Small intestine (tissue), 7 donors: Measurements from ENCODE around the gene MBLAC1. TPM values are rescaled to one million over a fixed set of nuclear protein-coding genes. Genes with fewer than 3 reads are reported as not detected.
"Not testable (repeated sequence)": the region's sequence is repeated elsewhere in the genome, so short reads cannot be mapped to it uniquely, and the experiment has no call there.

ENCODE experiments used
- DNase-seq, 2 donors: peaks; one replicate each; pipeline versions ENCODE4 v3.0.0 to v3.0.0-alpha.2; 2013
- FAIRE-seq: peaks from 2 replicates; lab custom pipeline; 2012; peaks lifted over from hg19 to GRCh38; lab: Jason Lieb, UNC
- H3K27ac ChIP-seq, 3 donors: one replicate each; pipeline ENCODE4 v1.5.1; 2013; ENCODE audit warnings: low read length in 2 of 3, mild to moderate bottlenecking in 2 of 3, control low read depth in 1 of 3, inconsistent platforms in 1 of 3, low read depth in 1 of 3, moderate library complexity in 1 of 3
- H3K27me3 ChIP-seq, 3 donors: one replicate each; pipeline ENCODE4 v1.6.1; 2013; ENCODE audit warnings: low read length in 3 of 3, inconsistent platforms in 1 of 3; ENCODE audit not compliant: control insufficient read depth in 3 of 3, insufficient read depth in 3 of 3
- H3K36me3 ChIP-seq, 3 donors: one replicate each; pipeline ENCODE4 v1.6.1; 2013; ENCODE audit warnings: low read length in 3 of 3, inconsistent platforms in 1 of 3, low read depth in 1 of 3, mild to moderate bottlenecking in 1 of 3, moderate library complexity in 1 of 3; ENCODE audit not compliant: control insufficient read depth in 3 of 3, insufficient read depth in 2 of 3
- H3K4me1 ChIP-seq, 3 donors: one replicate each; pipeline ENCODE4 v1.6.1; 2013; ENCODE audit warnings: low read length in 2 of 3, inconsistent platforms in 1 of 3, low read depth in 1 of 3, mild to moderate bottlenecking in 1 of 3, moderate library complexity in 1 of 3; ENCODE audit not compliant: control insufficient read depth in 3 of 3, insufficient read depth in 2 of 3
- H3K4me3 ChIP-seq, 3 donors: one replicate each; pipeline ENCODE4 v1.5.1; 2013; ENCODE audit warnings: low read length in 3 of 3, control low read depth in 1 of 3, inconsistent platforms in 1 of 3, low read depth in 1 of 3, mild to moderate bottlenecking in 1 of 3, moderate library complexity in 1 of 3
- H3K9me3 ChIP-seq, 2 donors: one replicate each; pipeline ENCODE4 v1.6.1; 2013; ENCODE audit warnings: low read depth in 1 of 2, low read length in 1 of 2; ENCODE audit not compliant: control insufficient read depth in 2 of 2, insufficient read depth in 1 of 2
- WGBS, 3 donors: extraction: QIAGEN DNeasy Blood & Tissue Kit; methylation state at CpG; one replicate each; pipeline ENCODE4 v1.1.7; 2013; 5-methylcytosine and 5-hydroxymethylcytosine counted together
- polyA plus RNA-seq, 4 donors: library from polyadenylated mRNA; stranded (reverse) in 3 of 4; unstranded in 1 of 4; fragments of 200-250 nt in 3 of 4; fragments of 120-200 nt in 1 of 4; gene quantifications; one replicate each; pipeline versions ENCODE4 v1.2.1 to v1.2.3, GENCODE V29; 2013
- donor health status: healthy with polysubstance abuse.
- donor health status: control.
- donor health status: control.
- donor health status: Bipolar disorder and iron deficiency.
- donor health status: healthy.

Gene MBLAC1
- polyA plus RNA-seq, 4 donors, result 2.0 to 3.3 (median 2.7) TPM

- DNase-seq, result peak; percentile 39 to 70
- FAIRE-seq, result no peak
- H3K27me3 ChIP-seq, result no peaks in the 10 kb centered on the region
- H3K4me3 ChIP-seq, result no peak overlapping the region
- peaks cover 5 to 36% (median 6%) of the 10 kb centered on the region in 3 donors for H3K4me1 ChIP-seq
- WGBS, 3 donors, result 61 to 72% (median 69%) methylated on average over 4 of the region's 4 CpGs
- H3K36me3 ChIP-seq, result peaks cover 0 to 5% (median 0%) of the 10 kb centered on the region in 3 donors
- H3K9me3 ChIP-seq, result no peaks in the 10 kb centered on the region
- H3K27ac ChIP-seq, result peak overlapping the region; percentile 17 to 97 (median 64)
Measured at GRCh38 chr7:100124301-100125230, 2.2 kb upstream of the MBLAC1 start.

DNA sequence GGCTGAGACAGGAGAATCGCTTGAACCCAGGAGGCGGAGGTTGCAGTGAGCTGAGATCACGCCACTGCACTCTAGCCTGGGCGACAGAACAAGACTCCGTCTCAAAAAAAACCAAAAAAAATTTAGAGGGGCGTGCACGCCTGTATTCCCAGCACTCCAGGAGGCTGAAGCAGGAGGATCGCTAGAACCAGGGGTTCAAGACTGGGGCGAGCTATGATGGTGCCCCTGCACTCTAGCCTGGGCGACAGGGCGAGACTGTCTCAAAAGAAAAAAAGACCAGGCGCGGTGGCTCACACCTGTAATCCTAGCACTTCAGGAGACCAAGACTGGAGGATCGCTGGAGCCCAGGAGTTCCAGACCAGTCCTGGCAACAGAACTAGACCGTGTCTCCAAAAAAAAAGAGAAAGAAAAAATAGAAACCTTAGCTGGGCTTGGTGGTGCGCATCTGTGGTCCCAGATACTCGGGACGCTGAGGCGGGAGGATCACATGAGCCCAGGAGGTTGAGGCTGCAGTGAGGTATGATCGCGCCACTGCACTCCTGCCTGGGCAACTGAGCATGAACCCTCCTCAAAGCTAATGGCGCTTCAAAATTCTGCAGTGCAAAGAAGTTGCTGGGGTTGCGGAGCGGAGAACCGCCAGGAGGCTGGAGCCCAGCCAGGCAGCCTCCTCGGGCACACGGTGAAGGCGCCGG lies 382 bp upstream of the MBLAC1 start:
- WGBS, 3 donors, result 5 to 10% (median 6%) methylated on average over 28 to 29 of the region's 29 CpGs

DNA sequence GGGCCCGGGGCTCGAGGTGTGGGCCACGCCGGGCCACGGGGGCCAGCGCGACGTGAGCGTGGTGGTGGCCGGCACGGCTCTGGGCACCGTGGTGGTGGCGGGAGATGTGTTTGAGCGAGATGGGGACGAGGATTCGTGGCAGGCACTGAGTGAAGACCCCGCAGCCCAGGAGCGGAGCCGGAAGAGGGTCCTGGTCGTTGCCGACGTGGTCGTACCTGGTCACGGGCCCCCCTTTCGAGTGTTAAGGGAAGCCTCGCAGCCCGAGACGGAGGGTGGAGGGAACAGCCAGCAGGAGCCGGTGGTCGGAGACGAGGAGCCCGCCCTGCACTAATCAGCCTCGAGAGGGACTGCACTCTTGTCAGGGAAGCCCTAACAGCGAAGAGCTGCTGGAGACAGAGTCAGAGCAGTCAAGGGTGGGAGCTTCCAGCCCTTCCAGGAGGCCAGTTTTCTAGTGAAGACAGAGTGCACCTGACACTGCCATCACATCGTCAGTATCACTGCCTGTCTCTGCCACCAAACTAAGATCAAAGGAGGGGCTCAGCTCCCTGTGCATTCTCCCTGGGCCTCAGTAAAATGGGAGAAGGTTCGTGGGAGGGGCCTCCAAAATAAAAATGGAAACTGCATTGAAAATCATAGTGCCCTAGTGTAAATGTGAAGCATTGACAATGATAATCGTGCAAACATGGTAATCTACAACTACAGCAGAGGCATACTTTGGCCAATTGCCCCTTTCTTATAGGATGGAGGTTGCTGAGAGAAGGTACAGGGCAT lies 1.3 kb downstream of the MBLAC1 start:
- H3K9me3 ChIP-seq, result no peaks in the 10 kb centered on the region
- peaks cover 5 to 30% (median 5%) of the 10 kb centered on the region in 3 donors for H3K4me1 ChIP-seq
- peak overlapping the region; percentile 94 to 97 (median 95) for H3K27ac ChIP-seq
- H3K4me3 ChIP-seq, result peak overlapping the region; percentile 60 to 94 (median 81)
- H3K36me3 ChIP-seq, result no peaks in the 10 kb centered on the region
- DNase-seq (peak; percentile 24 to 57), FAIRE-seq (no peak)
- H3K27me3 ChIP-seq, result no peaks in the 10 kb centered on the region
- WGBS, 3 donors, result 1 to 3% (median 3%) methylated on average over 19 to 37 of the region's 37 CpGs

More for the DNA sequence above, 382 bp upstream of the MBLAC1 start:
- H3K9me3 ChIP-seq, result no peaks in the 10 kb centered on the region
- H3K36me3 ChIP-seq, result peaks cover 0 to 5% (median 0%) of the 10 kb centered on the region in 3 donors
- peaks cover 3 to 30% (median 5%) of the 10 kb centered on the region in 3 donors for H3K4me1 ChIP-seq
- FAIRE-seq (no peak), DNase-seq (no peak)
- no peaks in the 10 kb centered on the region for H3K27me3 ChIP-seq
- H3K27ac ChIP-seq, result peak overlapping the region; percentile 94 to 97 (median 95)
- peak overlapping the region; percentile 60 to 94 (median 81) for H3K4me3 ChIP-seq

DNA sequence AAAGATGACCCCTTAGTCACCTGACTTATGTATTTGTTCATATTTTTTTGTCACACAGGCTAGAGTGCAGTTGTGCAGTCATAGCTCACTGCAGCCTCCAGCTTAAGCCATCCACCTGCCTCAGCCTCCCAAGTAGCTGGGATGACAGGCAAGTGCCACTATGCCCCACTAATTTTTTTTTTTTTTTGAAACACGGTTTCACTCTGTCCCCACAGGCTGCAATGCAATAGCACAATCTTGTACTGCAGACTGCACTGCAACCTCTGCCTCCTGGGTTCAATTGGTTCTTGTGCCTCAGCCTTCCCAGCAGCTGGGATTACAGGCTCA lies 1.8 kb downstream of the MBLAC1 start:
- Histone ChIP-seq H3K36me3 (no peaks in the 10 kb centered on the region), H3K27ac (peak overlapping the region in 1 of 3 donors; percentile 97), H3K4me1 (peaks cover 5 to 30% (median 5%) of the 10 kb centered on the region in 3 donors), H3K9me3 (no peaks in the 10 kb centered on the region), H3K4me3 (no peak overlapping the region), H3K27me3 (no peaks in the 10 kb centered on the region)
- DNase-seq (peak in 1 of 2 donors; percentile 19), FAIRE-seq (no peak)
- 25 to 44% (median 29%) methylated on average over 1 of the region's 1 CpG for WGBS, 3 donors

GRCh38 chr7:100130220-100130607 lies 3.4 kb downstream of the MBLAC1 start:
- H3K4me3 ChIP-seq, H3K36me3 ChIP-seq, FAIRE-seq, H3K27me3 ChIP-seq, H3K9me3 ChIP-seq: not testable (repeated sequence)
- peak in 1 of 2 donors; percentile 37 for DNase-seq
- 77 to 89% (median 89%) methylated on average over 1 of the region's 1 CpG for WGBS, 3 donors
- peaks cover 2 to 22% (median 5%) of the 10 kb centered on the region in 3 donors for H3K4me1 ChIP-seq
- peak overlapping the region; percentile 48 to 76 (median 75) for H3K27ac ChIP-seq

DNA sequence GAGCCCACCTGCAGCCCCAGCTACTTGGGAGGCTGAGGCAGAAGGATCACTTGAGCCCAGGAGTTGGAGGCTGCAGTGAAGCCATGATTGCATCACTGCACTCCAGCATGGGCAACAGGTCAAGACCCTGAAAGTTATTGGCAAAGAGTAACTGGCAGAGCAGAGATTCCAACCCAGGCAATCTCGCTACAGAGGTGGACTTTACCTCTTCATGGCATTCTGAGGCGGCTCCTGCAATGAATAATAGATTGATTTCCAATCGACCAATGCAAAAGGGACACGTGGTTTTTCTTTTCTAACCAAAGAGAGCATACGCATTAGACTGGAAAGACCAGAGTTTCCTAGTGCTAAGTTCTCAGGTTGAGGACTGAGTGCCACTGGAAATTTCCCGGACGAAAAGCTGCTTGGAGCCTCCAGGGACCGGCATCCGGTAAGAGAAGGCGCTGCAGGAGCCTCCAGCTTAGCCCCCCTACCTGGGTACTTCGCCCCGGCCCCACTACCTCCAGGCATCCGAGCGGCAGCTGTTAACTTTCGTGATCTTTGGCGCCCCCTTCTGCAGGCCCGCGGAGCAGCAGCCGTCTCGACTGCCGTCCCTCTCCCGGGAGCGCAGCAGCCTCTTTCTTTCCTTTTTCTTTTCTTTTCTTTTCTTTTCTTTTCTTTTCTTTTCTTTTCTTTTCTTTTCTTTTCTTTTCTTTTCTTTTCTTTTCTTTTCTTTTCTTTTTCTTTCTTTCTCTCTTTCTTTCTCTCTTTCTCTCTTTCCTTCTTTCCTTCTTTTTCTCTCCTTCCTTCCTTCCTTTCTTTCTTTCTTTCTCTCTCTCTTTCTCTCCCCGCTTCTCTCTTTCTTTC lies 4.1 kb downstream of the MBLAC1 start:
- Histone ChIP-seq H3K9me3 (no peaks in the 10 kb centered on the region), H3K36me3 (no peaks in the 10 kb centered on the region), H3K4me1 (peaks cover 2 to 16% (median 5%) of the 10 kb centered on the region in 3 donors), H3K27ac (peak overlapping the region; percentile 48 to 76 (median 75)), H3K27me3 (no peaks in the 10 kb centered on the region), H3K4me3 (peak overlapping the region in 2 of 3 donors; percentile 19 to 46)
- WGBS, 3 donors, result 2 to 10% (median 6%) methylated on average over 24 of the region's 24 CpGs
- DNase-seq (peak; percentile 90 to 93), FAIRE-seq (no peak)

- Histone ChIP-seq H3K9me3 (no peaks in the 10 kb centered on the region), H3K36me3 (no peaks in the 10 kb centered on the region), H3K27me3 (no peaks in the 10 kb centered on the region), H3K27ac (no peak overlapping the region), H3K4me1 (peaks cover 2 to 12% (median 5%) of the 10 kb centered on the region in 3 donors), H3K4me3 (no peak overlapping the region)
- 44 to 63% (median 49%) methylated on average over 7 of the region's 7 CpGs for WGBS, 3 donors
- no peak for FAIRE-seq
- no peak for DNase-seq
Measured at GRCh38 chr7:100132126-100132525, 5.4 kb downstream of the MBLAC1 start.
